GM23338 (cell line): ENCODE results near the gene SLC26A6. TPM values are rescaled to one million over a fixed set of nuclear protein-coding genes. Genes with fewer than 3 reads are reported as not detected.

ENCODE experiments used
- ATAC-seq: fragments of 200-7000 bp; cut with Tn5 transposase; 3 replicates; pipeline ENCODE4 v1.9.1; 2020
- DNase-seq: peaks from one replicate; pipeline ENCODE4 v3.0.0-alpha.2; 2015; ENCODE audit warnings: low spot score
- H2AFZ ChIP-seq: fragments of 200-600 bp; sonication (generic); 2 replicates; pipeline ENCODE4 v1.8.0; 2016; ENCODE audit warnings: antibody characterized with exemption, mild to moderate bottlenecking, moderate library complexity
- H3F3A ChIP-seq: fragments of 200-600 bp; sonication (generic); replicated peaks from 2 replicates; pipeline ENCODE4 v1.8.0; 2017; ENCODE audit warnings: antibody characterized with exemption, mixed run types, low read depth
- H3K27ac ChIP-seq: fragments of 200-600 bp; sonication (generic); 2 replicates; pipeline ENCODE4 v1.6.1; 2016; ENCODE audit warnings: low read depth
- H3K27me3 ChIP-seq: fragments of 200-600 bp; sonication (generic); 2 replicates; pipeline ENCODE4 v1.8.0; 2016; ENCODE audit warnings: mild to moderate bottlenecking, mixed run types, moderate library complexity; ENCODE audit not compliant: insufficient read depth
- H3K36me3 ChIP-seq: fragments of 200-600 bp; sonication (generic); 2 replicates; pipeline ENCODE4 v1.8.0; 2016; ENCODE audit warnings: mild to moderate bottlenecking; ENCODE audit not compliant: insufficient read depth
- H3K4me1 ChIP-seq: fragments of 200-600 bp; sonication (generic); 2 replicates; pipeline ENCODE4 v1.8.0; 2016; ENCODE audit warnings: mild to moderate bottlenecking, moderate library complexity; ENCODE audit not compliant: insufficient read depth
- H3K4me2 ChIP-seq: fragments of 200-600 bp; sonication (generic); 2 replicates; pipeline ENCODE4 v1.7.1; 2017; ENCODE audit warnings: mixed run types
- H3K4me3 ChIP-seq: fragments of 200-600 bp; sonication (generic); 2 replicates; pipeline ENCODE4 v1.6.1; 2016; ENCODE audit warnings: mixed run types
- H3K79me2 ChIP-seq: fragments of 200-600 bp; sonication (generic); replicated peaks from 2 replicates; pipeline ENCODE4 v1.8.0; 2017; ENCODE audit warnings: mild to moderate bottlenecking; ENCODE audit not compliant: insufficient read depth
- H3K9me2 ChIP-seq: fragments of 200-600 bp; sonication (generic); 2 replicates; pipeline ENCODE4 v1.8.0; 2017; ENCODE audit not compliant: insufficient read depth
- H4K20me1 ChIP-seq: fragments of 200-600 bp; sonication (generic); replicated peaks from 2 replicates; pipeline ENCODE4 v1.8.0; 2017; ENCODE audit warnings: mild to moderate bottlenecking; ENCODE audit not compliant: insufficient read depth
- H3K27ac Mint-ChIP-seq: 2 replicates; pipeline ENCODE4 v1.8.0; 2020; ENCODE audit warnings: inconsistent platforms, mild to moderate bottlenecking, moderate library complexity, mixed read lengths
- H3K27me3 Mint-ChIP-seq: 3 replicates; pipeline ENCODE4 v1.8.0; 2022; ENCODE audit warnings: low read depth, mild to moderate bottlenecking, moderate library complexity, mixed read lengths, inconsistent platforms; ENCODE audit not compliant: insufficient read depth, poor library complexity
- H3K36me3 Mint-ChIP-seq: 3 replicates; pipeline ENCODE4 v1.8.0; 2021; ENCODE audit warnings: low read depth, mild to moderate bottlenecking, inconsistent platforms, moderate library complexity, mixed read lengths
- H3K4me1 Mint-ChIP-seq: 3 replicates; pipeline ENCODE4 v1.8.0; 2020; ENCODE audit warnings: mild to moderate bottlenecking, inconsistent platforms, mixed read lengths
- H3K4me3 Mint-ChIP-seq: 3 replicates; pipeline ENCODE4 v1.8.0; 2021; ENCODE audit warnings: moderate library complexity, mild to moderate bottlenecking, inconsistent platforms, mixed read lengths
- H3K9me3 Mint-ChIP-seq: 3 replicates; pipeline ENCODE4 v1.8.0; 2020; ENCODE audit warnings: moderate library complexity, mild to moderate bottlenecking, inconsistent platforms, mixed read lengths
- CREB1 ChIP-seq: fragments of 250-450 bp; sonication (Bioruptor Pico); IDR thresholded peaks from 2 replicates; pipeline ENCODE4 v1.5.0; 2020; ENCODE audit warnings: low read depth, mild to moderate bottlenecking, moderate library complexity
- CTCF ChIP-seq, 2 experiments: fragments of 200-600 bp in 1 of 2; sonication (generic) in 1 of 2; conservative IDR thresholded peaks; 2 replicates each; pipeline versions ENCODE4 v1.5.1 to v1.6.1; 2016 to 2017; ENCODE audit warnings: antibody characterized with exemption in 2 of 2, low read depth in 2 of 2, mild to moderate bottlenecking in 2 of 2, moderate library complexity in 1 of 2
- EZH2 ChIP-seq: fragments of 200-600 bp; sonication (generic); IDR thresholded peaks from one replicate; pipeline ENCODE4 v1.8.0; 2017; ENCODE audit warnings: antibody characterized with exemption, mild to moderate bottlenecking, low read depth; ENCODE audit not compliant: unreplicated experiment
- EZH2phosphoT487 ChIP-seq: fragments of 200-600 bp; sonication (generic); IDR thresholded peaks from one replicate; pipeline ENCODE4 v1.8.1; 2018; ENCODE audit warnings: antibody characterized with exemption; ENCODE audit not compliant: unreplicated experiment
- JUNB ChIP-seq: IDR thresholded peaks from one replicate; pipeline ENCODE4 v1.6.1; 2016; ENCODE audit warnings: antibody characterized with exemption; ENCODE audit not compliant: unreplicated experiment
- NANOG ChIP-seq: IDR thresholded peaks from 2 replicates; pipeline ENCODE4 v1.6.1; 2016; ENCODE audit warnings: antibody characterized with exemption, borderline replicate concordance
- POLR2AphosphoS5 ChIP-seq: IDR thresholded peaks from 2 replicates; pipeline ENCODE4 v1.6.1; 2016; ENCODE audit warnings: antibody characterized with exemption, low read depth
- REST ChIP-seq: IDR thresholded peaks from one replicate; pipeline ENCODE4 v1.6.1; 2018; ENCODE audit warnings: antibody characterized with exemption; ENCODE audit not compliant: unreplicated experiment
- STAT1 ChIP-seq: IDR thresholded peaks from one replicate; pipeline ENCODE4 v1.6.1; 2016; ENCODE audit warnings: antibody characterized with exemption; ENCODE audit not compliant: unreplicated experiment
- ZNF331 ChIP-seq: fragments of 250-450 bp; sonication (Bioruptor Pico); IDR thresholded peaks from 2 replicates; pipeline ENCODE4 v1.5.0; 2020; ENCODE audit warnings: low read depth, mild to moderate bottlenecking, moderate library complexity
- polyA plus RNA-seq: library from polyadenylated mRNA; unstranded; fragments of >200 nt; fragmentation: Nextera tagmentation; extraction: Ambion mirVana; gene quantifications from 2 replicates; pipeline ENCODE4 v1.2.1, GENCODE V29; 2016
- total RNA-seq: library from RNA; depleted of rRNA; stranded (reverse); fragments of >200 nt; shearing (Covaris generic); gene quantifications from 2 replicates; pipeline ENCODE4 v1.2.3, GENCODE V29; 2014

SLC26A6 gene
- total and polyA plus RNA-seq, 2 experiments from 2014 or later: 34.3 to 96.4 TPM

- H3K4me2 ChIP-seq: no peak overlapping the region
- no peak for DNase-seq
- no peak overlapping the region for H2AFZ ChIP-seq
- H3K4me3 ChIP-seq: no peak overlapping the region
- TF ChIP-seq ZNF331 (CRISPR knock-in tag) (no peak), STAT1 (no peak), JUNB (no peak), EZH2phosphoT487 (no peak), NANOG (no peak), CTCF (conservative IDR thresholded peaks at IDR 0.05; ENCODE audit: low read depth in 2 of 2) (no peak), POLR2AphosphoS5 (no peak)
- peaks cover 9% of the 10 kb centered on the region; the same call in 1 of the 2 replicates for H3K79me2 ChIP-seq
- Mint-ChIP-seq H3K4me1 (peaks cover 4% of the 10 kb centered on the region), H3K27me3 (peaks cover 15% of the 10 kb centered on the region), H3K27ac (no peak overlapping the region), H3K36me3 (peaks cover 80% of the 10 kb centered on the region), H3K4me3 (no peak overlapping the region), H3K9me3 (no peaks in the 10 kb centered on the region)
- H3K4me1 ChIP-seq: peaks cover 3% of the 10 kb centered on the region; the same call in 1 of the 2 replicates
- H4K20me1 ChIP-seq: peaks cover 7% of the 10 kb centered on the region
- no peaks in the 10 kb centered on the region for H3K9me2 ChIP-seq
- H3K36me3 ChIP-seq: peaks cover 23% of the 10 kb centered on the region
- no peaks in the 10 kb centered on the region for H3K27me3 ChIP-seq
- H3F3A ChIP-seq: 0 out of 2 replicates have a peak, but pooled peaks cover 2% of the 10 kb centered on the region
- no peak for ATAC-seq
- H3K27ac ChIP-seq: no peak overlapping the region
These were observed 34.3 kb downstream of the SLC26A6 start for GRCh38 chr3:48600711-48601621.

GRCh38 chr3:48599509-48600285 is 35.6 kb downstream of the SLC26A6 start:
- Histone ChIP-seq H3K4me3 (no peak overlapping the region), H3K36me3 (peaks cover 16% of the 10 kb centered on the region), H3K4me1 (peaks cover 11% of the 10 kb centered on the region; the same call in 1 of the 2 replicates), H3K9me2 (no peaks in the 10 kb centered on the region), H3K4me2 (no peak overlapping the region), H3K79me2 (no peaks in the 10 kb centered on the region), H3F3A (0 out of 2 replicates have a peak, but pooled peaks cover 7% of the 10 kb centered on the region), H3K27ac (no peak overlapping the region), H3K27me3 (peaks cover under 1% of the 10 kb centered on the region; the same call in 1 of the 2 replicates), H4K20me1 (peaks cover 7% of the 10 kb centered on the region), H2AFZ (no peak overlapping the region)
- peaks cover 8% of the 10 kb centered on the region for H3K4me1 Mint-ChIP-seq
- H3K9me3 Mint-ChIP-seq: no peaks in the 10 kb centered on the region
- no peak overlapping the region for H3K4me3 Mint-ChIP-seq
- H3K27me3 Mint-ChIP-seq: peaks cover 20% of the 10 kb centered on the region
- H3K27ac Mint-ChIP-seq: no peak overlapping the region
- ATAC-seq (no peak), DNase-seq (no peak)
- H3K36me3 Mint-ChIP-seq: peaks cover 67% of the 10 kb centered on the region
- TF ChIP-seq EZH2 (no peak), REST (no peak), CREB1 (no peak)
